AG09309 (cell line): ENCODE data around the gene PHF14.

Experiments
- DNase-seq: peaks from one replicate; pipeline ENCODE4 v3.0.0-alpha.2; 2010; ENCODE audit warnings: low read depth
- H3K4me3 ChIP-seq: 2 replicates; pipeline ENCODE4 v1.5.1; 2011; ENCODE audit warnings: mild to moderate bottlenecking, low read depth, low read length, moderate library complexity; ENCODE audit not compliant: control insufficient read depth
- CTCF ChIP-seq: IDR thresholded peaks from 2 replicates; pipeline ENCODE4 v1.5.1; 2011; ENCODE audit warnings: mild to moderate bottlenecking, low read depth, low read length, inconsistent platforms; ENCODE audit not compliant: insufficient read depth, control insufficient read depth; ENCODE audit errors: missing control alignments

The PHF14 gene

GRCh38 chr7:11128498-11128897 is 154.8 kb downstream of the PHF14 start:
- H3K4me3 ChIP-seq, result no peak overlapping the region
- DNase-seq, result no peak
- TF ChIP-seq CTCF, result no peak

- DNase-seq, result no peak
- TF ChIP-seq CTCF, result no peak
- H3K4me3 ChIP-seq, result no peak overlapping the region
Measured at GRCh38 chr7:11130012-11130411, 156.3 kb downstream of the PHF14 start.

GRCh38 chr7:11130601-11131000 is 156.9 kb downstream of the PHF14 start:
- H3K4me3 ChIP-seq, result no peak overlapping the region
- TF ChIP-seq CTCF, result no peak
- DNase-seq, result no peak

GRCh38 chr7:11133436-11133959 is 159.8 kb downstream of the PHF14 start:
- no peak for TF ChIP-seq CTCF
- no peak for DNase-seq
- no peak overlapping the region for H3K4me3 ChIP-seq

GRCh38 chr7:11135573-11135972 is 161.9 kb downstream of the PHF14 start:
- DNase-seq, result no peak
- no peak for TF ChIP-seq CTCF
- H3K4me3 ChIP-seq, result no peak overlapping the region

GRCh38 chr7:11141541-11141940 is 167.9 kb downstream of the PHF14 start:
- no peak overlapping the region for H3K4me3 ChIP-seq
- no peak for TF ChIP-seq CTCF
- no peak for DNase-seq

- no peak for DNase-seq
- no peak for TF ChIP-seq CTCF
- H3K4me3 ChIP-seq, result no peak overlapping the region
Measured at GRCh38 chr7:11153694-11154093, 180.0 kb downstream of the PHF14 start.
